Epithelial cell of esophagus (primary cell): Measurements from ENCODE around the gene CUL3.

Source experiments
- DNase-seq: peaks from one replicate; pipeline ENCODE4 v3.0.0; 2010; ENCODE audit warnings: low read depth
- H3K4me3 ChIP-seq: 2 replicates; pipeline ENCODE4 v1.5.1; 2011; ENCODE audit warnings: mild to moderate bottlenecking, low read length, control low read depth
- TF ChIP-seq, protein P1 (sequence below): IDR thresholded peaks from 2 replicates; pipeline ENCODE4 v1.5.1; 2011; ENCODE audit warnings: low read depth, mild to moderate bottlenecking, low read length, control low read depth, inconsistent platforms; ENCODE audit not compliant: insufficient read depth; ENCODE audit errors: missing control alignments

Gene CUL3

DNA sequence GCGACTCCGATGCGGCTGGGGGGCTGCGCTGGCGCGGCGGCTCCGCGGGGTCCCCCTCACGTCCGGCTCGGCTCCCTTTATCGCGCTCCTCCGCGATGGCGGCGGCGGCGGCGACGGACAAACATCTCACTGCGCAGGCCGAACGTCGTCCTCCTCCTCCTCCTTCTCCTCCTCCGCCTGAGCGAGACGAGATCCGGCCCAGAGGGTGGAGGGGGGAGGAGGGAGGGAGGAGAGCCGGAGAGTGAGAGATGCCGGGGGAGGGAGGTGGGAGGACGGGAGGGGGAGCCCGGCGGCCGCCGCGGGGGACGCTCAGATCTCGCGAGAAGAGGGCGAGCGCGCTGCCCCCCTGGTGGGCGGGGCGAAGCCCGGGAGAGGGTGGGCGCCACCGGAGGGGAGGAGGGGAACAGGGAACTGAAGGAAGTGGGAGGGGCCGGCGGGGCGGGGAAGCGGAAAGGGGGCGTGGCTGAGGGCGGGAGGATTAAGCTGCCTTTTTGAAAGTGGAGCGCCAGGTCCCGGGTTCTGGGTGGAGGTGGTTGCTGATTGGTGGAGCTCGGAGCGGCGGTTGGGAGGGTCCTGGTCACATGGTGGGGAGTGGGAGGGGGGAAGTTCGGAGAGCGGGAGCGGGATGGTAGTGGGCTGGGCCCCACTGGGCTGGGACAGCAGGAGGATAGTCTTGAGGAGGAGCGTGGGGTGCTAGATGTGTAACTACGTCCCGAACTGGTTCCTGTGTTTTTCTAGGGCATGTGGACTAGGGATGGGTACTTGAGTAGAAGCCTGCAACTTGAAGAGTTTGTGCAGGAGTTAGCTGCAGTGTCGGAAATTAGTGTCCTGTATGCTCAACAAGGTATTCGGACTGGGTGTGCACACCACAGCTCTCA, at the start of gene CUL3:
Gene CUL3, minus strand, starts transcription at position 153 of the 878 bp plus-strand sequence. CDS start 354 bp downstream, outside the sequence.
- DNase-seq = peak; percentile 98
- H3K4me3 ChIP-seq = peak within 1 kb of the TSS; percentile 84
- TF ChIP-seq, protein P1, sequence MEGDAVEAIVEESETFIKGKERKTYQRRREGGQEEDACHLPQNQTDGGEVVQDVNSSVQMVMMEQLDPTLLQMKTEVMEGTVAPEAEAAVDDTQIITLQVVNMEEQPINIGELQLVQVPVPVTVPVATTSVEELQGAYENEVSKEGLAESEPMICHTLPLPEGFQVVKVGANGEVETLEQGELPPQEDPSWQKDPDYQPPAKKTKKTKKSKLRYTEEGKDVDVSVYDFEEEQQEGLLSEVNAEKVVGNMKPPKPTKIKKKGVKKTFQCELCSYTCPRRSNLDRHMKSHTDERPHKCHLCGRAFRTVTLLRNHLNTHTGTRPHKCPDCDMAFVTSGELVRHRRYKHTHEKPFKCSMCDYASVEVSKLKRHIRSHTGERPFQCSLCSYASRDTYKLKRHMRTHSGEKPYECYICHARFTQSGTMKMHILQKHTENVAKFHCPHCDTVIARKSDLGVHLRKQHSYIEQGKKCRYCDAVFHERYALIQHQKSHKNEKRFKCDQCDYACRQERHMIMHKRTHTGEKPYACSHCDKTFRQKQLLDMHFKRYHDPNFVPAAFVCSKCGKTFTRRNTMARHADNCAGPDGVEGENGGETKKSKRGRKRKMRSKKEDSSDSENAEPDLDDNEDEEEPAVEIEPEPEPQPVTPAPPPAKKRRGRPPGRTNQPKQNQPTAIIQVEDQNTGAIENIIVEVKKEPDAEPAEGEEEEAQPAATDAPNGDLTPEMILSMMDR = no peak

DNA sequence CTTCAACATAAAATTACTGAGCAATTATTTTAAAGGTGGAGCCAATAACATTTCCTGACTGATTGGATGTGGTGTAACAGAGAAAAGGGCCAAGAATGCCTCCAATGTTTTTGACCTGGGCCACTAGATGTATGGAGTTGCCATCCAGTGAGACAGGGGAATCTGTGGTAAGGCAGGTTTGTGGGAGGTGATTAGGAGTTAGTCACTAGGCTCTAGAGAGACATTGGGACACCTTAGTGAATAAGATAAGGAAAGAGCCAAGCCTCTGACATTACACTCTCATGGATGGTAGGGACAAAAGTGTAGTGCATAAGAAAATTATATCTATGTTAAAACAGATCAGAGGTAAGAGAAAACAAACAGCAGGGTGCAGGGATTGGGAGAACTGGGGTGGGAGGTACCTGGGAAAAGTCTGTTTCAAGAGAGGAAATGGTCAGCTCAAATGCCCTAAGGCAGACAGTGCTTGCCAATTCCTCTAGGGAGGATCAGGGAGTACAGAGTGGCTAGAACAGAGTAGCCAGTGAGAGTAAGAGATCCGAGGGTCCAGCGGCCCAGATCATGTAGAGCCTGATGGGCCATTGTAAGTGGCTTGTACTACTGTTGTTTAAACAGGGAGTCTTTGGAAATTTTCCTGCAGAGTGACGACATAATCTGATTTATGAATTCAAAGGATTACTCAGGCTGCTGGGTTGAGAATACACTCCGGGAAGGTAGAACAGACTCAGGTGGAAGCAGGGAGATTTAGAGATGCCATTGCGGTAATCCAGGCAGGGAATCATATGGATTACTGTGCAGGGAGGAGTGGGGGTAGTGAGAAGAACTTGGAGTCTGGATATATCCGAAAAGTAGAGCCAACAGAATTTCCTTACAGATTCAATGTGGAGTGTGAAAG, 45.7 kb upstream of the CUL3 start:
- TF ChIP-seq, protein P1 = no peak
- no peak overlapping the region for H3K4me3 ChIP-seq
- DNase-seq = peak; percentile 70

GRCh38 chr2:224628416-224628815, 43.3 kb upstream of the CUL3 start:
- no peak for DNase-seq
- no peak overlapping the region for H3K4me3 ChIP-seq
- TF ChIP-seq, protein P1 = no peak

DNA sequence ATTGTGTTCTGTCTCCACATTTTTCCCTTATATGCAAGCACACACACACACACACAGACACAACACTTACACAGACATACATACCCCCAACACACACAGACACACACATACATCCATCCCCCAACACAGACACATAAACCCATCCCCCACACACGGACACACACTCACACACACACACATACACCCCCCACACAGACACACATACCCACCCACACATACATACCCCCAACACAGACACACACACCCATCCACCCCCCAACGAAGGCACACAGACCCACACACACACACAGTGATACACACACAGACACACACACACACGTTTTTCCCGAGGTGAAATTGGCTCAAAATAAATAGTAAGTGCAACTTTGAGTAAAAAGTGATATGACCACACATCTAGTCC, 41.6 kb upstream of the CUL3 start:
- TF ChIP-seq, protein P1 = no peak
- H3K4me3 ChIP-seq = no peak overlapping the region
- DNase-seq = no peak

GRCh38 chr2:224613543-224614286, 28.6 kb upstream of the CUL3 start:
- TF ChIP-seq, protein P1 = no peak

DNA sequence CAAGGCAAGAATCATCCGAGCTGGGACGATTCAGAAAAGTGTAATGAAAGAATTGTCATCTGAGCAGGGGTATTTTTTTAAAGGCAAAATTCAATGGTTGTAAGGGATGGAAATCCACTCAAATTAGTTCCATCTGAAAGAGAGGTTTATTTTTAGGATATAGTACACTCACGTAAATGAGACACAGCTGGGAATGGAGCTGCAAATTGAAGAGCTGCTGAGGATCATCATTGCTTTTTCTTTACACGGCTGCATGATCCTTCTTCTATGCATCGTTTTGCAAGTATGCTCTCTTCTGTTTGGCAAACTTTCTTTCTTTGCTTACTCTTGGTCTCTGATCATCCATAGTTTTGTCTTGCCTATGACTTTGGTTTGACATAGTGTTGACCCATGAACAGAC, 27.4 kb upstream of the CUL3 start:
- no peak overlapping the region for H3K4me3 ChIP-seq
- DNase-seq = no peak
- TF ChIP-seq, protein P1 = no peak

More at GRCh38 chr2:224613543-224614286, 28.6 kb upstream of the CUL3 start:
- DNase-seq = no peak
- H3K4me3 ChIP-seq = no peak overlapping the region
